Gastrocnemius medialis (tissue), 4 donors: ENCODE data around the gene SLC10A7.

ENCODE experiments used
- CTCF ChIP-seq, 5 experiments: fragments of 450-650 bp in 3 of 5; fragments of 200-600 bp in 2 of 5; sonication (generic) in 2 of 5; IDR thresholded peaks in 4 of 5; conservative IDR thresholded peaks in 1 of 5; 1 replicate in 4 of 5; 2 replicates in 1 of 5; pipeline ENCODE4 v1.5.1; 2016 to 2019; ENCODE audit warnings: antibody characterized with exemption in 5 of 5, mild to moderate bottlenecking in 3 of 5, moderate library complexity in 3 of 5
- POLR2A ChIP-seq, 2 donors: fragments of 450-650 bp; IDR thresholded peaks; one replicate each; pipeline ENCODE4 v1.6.1; 2017; ENCODE audit warnings: antibody characterized with exemption in 2 of 2, mild to moderate bottlenecking in 2 of 2, moderate library complexity in 2 of 2

GRCh38 chr4:146506272-146506671 is 15.5 kb downstream of the SLC10A7 start:
- TF ChIP-seq POLR2A (IDR thresholded peaks at IDR 0.05), result no peak
- TF ChIP-seq CTCF (IDR thresholded peaks at IDR 0.05 in 4 of 5, conservative IDR thresholded peaks at IDR 0.05 in 1 of 5), result no peak
